Brain microvascular endothelial cell (primary cell): Measurements from ENCODE around the gene TOGARAM1.

ENCODE experiments used
- DNase-seq: peaks from one replicate; pipeline ENCODE4 v3.0.0-alpha.2; 2020
- H3K27ac ChIP-seq: fragments of 250-450 bp; sonication (Bioruptor Pico); 2 replicates; pipeline ENCODE4 v1.5.1; 2020; ENCODE audit warnings: mild to moderate bottlenecking, moderate library complexity
- H3K27me3 ChIP-seq: fragments of 250-450 bp; sonication (Bioruptor Pico); replicated peaks from 2 replicates; pipeline ENCODE4 v1.5.1; 2020; ENCODE audit warnings: mild to moderate bottlenecking
- H3K36me3 ChIP-seq: fragments of 250-450 bp; sonication (Bioruptor Pico); replicated peaks from 2 replicates; pipeline ENCODE4 v1.5.1; 2020; ENCODE audit warnings: mild to moderate bottlenecking
- H3K4me3 ChIP-seq: 2 replicates; pipeline ENCODE4 v1.5.1; 2011; ENCODE audit warnings: low read depth, mild to moderate bottlenecking, control low read depth, low read length, moderate library complexity
- in situ Hi-C: cut with HindIII; loops from 2 replicates; pipeline ENCODE4 v1.10.0; 2017; ENCODE audit warnings: low sequenced_read_pairs, low pct_ligation_motif_present
- TF ChIP-seq, protein P1 (sequence below): IDR thresholded peaks from 2 replicates; pipeline ENCODE4 v1.5.1; 2011; ENCODE audit warnings: low read depth, mild to moderate bottlenecking, moderate library complexity, low read length, control low read depth, inconsistent platforms; ENCODE audit errors: missing control alignments

TOGARAM1 gene

DNA sequence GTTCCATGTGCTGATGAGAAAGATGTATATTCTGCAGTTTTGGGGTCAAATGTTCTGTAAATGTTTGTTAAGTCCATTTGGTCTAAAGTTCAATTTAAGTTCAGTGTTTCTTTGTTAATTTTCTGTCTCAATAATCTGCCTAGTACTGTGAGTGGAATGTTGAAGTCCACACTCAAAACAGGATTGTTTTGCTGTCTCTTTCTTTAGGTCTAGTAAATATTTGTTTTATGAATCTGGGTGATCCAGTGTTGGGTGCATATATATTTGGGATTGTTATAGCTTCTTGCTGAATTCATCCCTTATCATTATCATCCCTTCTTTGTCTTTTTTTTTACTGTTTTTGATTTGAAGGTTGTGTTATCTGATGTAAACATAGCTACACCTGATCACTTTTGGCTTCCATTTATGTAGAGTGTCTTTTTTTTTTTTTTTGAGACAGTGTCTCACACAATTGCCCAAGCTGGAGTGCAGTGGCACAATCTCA lies 95.9 kb downstream of the TOGARAM1 start:
- Histone ChIP-seq H3K27me3 (no peaks in the 10 kb centered on the region), H3K27ac (no peak overlapping the region), H3K36me3 (no peaks in the 10 kb centered on the region), H3K4me3 (no peak overlapping the region)
- in situ Hi-C loops, result no loop called here
- TF ChIP-seq, protein P1, sequence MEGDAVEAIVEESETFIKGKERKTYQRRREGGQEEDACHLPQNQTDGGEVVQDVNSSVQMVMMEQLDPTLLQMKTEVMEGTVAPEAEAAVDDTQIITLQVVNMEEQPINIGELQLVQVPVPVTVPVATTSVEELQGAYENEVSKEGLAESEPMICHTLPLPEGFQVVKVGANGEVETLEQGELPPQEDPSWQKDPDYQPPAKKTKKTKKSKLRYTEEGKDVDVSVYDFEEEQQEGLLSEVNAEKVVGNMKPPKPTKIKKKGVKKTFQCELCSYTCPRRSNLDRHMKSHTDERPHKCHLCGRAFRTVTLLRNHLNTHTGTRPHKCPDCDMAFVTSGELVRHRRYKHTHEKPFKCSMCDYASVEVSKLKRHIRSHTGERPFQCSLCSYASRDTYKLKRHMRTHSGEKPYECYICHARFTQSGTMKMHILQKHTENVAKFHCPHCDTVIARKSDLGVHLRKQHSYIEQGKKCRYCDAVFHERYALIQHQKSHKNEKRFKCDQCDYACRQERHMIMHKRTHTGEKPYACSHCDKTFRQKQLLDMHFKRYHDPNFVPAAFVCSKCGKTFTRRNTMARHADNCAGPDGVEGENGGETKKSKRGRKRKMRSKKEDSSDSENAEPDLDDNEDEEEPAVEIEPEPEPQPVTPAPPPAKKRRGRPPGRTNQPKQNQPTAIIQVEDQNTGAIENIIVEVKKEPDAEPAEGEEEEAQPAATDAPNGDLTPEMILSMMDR, result no peak
- DNase-seq, result no peak

DNA sequence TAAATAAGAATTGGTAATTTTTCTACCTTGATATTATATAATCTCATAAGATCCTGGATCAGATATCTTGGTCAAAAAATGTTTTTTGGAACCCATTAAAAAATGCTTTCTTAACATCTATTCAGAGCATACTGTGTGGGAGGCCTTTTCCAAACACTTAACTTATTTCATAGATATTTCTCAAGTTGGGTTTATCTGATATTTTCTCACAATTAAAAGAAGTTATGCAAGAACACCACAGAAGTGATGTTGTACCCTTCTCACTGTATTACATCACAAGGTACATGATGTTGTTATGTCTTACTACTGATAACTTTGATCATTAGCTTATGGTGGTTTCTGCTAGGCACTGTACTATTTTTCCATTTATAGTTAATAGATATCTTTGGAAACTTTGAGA lies 98.6 kb downstream of the TOGARAM1 start:
- Histone ChIP-seq H3K4me3 (no peak overlapping the region), H3K27me3 (no peaks in the 10 kb centered on the region), H3K36me3 (no peaks in the 10 kb centered on the region), H3K27ac (no peak overlapping the region)
- TF ChIP-seq, protein P1, result no peak
- in situ Hi-C loops, result no loop called here
- no peak for DNase-seq

DNA sequence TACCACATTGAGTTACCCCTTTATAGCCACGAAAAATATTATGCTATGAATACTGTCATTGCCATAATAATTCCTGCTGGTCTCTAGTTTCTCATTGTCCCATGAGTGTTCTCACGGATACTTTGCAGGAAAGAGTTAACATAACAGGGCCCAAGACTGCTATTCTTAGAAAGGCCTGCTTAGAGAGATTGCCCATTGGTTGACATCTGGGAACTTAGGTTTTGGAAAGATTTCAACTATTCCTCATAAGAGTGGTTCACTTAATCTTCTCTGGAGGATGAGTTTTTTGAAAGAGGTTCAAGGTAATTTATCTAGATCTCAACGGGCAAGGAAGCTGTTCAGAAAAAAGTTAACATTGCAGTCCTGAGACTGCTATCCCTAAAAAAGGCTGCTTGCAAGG lies 103.5 kb downstream of the TOGARAM1 start:
- no peak for DNase-seq
- in situ Hi-C loops, result no loop called here
- Histone ChIP-seq H3K4me3 (no peak overlapping the region), H3K36me3 (no peaks in the 10 kb centered on the region), H3K27ac (no peak overlapping the region), H3K27me3 (no peaks in the 10 kb centered on the region)
- TF ChIP-seq, protein P1, result no peak

DNA sequence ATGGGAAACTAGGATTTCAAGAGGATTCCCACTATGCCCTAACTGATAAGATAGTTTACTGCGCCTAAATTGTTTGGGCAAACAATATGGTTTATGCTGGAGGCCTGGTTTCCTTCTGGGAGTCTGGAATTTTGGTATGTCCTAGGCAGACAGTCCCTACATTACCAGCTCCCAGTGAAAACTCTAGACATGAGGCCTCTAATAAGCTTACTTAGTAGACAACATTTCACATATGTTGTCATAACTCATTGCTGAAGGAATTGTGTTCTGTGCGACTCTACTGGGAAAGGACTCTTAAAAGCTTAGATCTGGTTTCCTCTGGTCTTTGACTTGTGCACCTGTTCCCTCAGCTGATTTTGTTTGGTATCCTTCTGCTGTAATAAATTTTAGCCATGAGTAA lies 104.0 kb downstream of the TOGARAM1 start:
- Histone ChIP-seq H3K4me3 (no peak overlapping the region), H3K27me3 (no peaks in the 10 kb centered on the region), H3K27ac (no peak overlapping the region), H3K36me3 (no peaks in the 10 kb centered on the region)
- in situ Hi-C loops, result no loop called here
- TF ChIP-seq, protein P1, result no peak
- DNase-seq, result no peak

DNA sequence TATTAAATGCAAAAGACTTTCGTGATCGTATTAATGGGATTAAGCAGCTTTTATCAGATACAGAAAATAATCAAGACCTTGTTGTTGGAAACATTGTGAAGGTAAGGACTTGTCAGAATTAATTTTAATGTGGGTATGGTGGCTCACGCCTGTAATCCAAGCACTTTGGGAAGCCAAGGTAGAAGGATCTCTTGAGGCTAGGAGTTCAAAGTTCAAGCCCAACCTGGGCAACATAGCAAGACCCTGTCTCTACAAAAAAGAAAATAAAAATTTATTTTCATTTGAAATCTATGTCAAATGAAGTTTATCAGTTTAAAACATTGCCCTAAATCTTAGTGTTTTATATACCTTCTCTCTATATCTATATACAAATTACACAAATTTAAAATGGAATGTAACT lies 104.7 kb downstream of the TOGARAM1 start:
- Histone ChIP-seq H3K36me3 (no peaks in the 10 kb centered on the region), H3K27me3 (no peaks in the 10 kb centered on the region), H3K27ac (no peak overlapping the region), H3K4me3 (no peak overlapping the region)
- in situ Hi-C loops, result no loop called here
- no peak for DNase-seq
- TF ChIP-seq, protein P1, result no peak

DNA sequence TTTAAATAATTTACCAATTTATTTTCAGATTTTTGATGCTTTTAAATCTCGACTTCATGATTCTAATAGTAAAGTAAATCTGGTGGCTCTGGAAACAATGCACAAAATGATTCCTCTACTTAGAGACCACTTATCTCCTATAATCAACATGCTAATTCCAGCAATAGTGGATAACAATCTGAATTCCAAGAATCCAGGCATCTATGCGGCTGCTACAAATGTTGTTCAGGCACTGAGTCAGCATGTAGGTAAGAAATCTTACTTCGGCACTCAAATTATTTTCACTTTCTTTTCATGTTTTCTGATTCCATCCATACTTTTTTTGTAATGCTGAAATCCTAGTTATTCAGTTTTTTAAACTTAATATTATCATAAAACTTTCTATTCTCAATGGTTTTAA lies 106.4 kb downstream of the TOGARAM1 start:
- Histone ChIP-seq H3K4me3 (no peak overlapping the region), H3K27me3 (no peaks in the 10 kb centered on the region), H3K27ac (no peak overlapping the region), H3K36me3 (no peaks in the 10 kb centered on the region)
- in situ Hi-C loops, result no loop called here
- DNase-seq, result no peak
- TF ChIP-seq, protein P1, result no peak
